GM12874 (cell line): ENCODE measurements around the gene TSHZ2.

ENCODE experiments used
- CTCF ChIP-seq: IDR thresholded peaks from 2 replicates; pipeline ENCODE4 v1.5.1; 2011; ENCODE audit warnings: low read depth, mild to moderate bottlenecking, control low read depth, low read length, moderate library complexity; ENCODE audit not compliant: insufficient read depth

TSHZ2 gene

GRCh38 chr20:53165452-53165851 lies 193.3 kb downstream of the TSHZ2 start:
- TF ChIP-seq CTCF, result no peak

GRCh38 chr20:53168491-53168890 lies 196.3 kb downstream of the TSHZ2 start:
- no peak for TF ChIP-seq CTCF

- no peak for TF ChIP-seq CTCF
Observed at GRCh38 chr20:53170196-53170595, 198.0 kb downstream of the TSHZ2 start.

- TF ChIP-seq CTCF, result no peak
Observed at GRCh38 chr20:53171065-53171464, 198.9 kb downstream of the TSHZ2 start.

GRCh38 chr20:53174454-53174853 lies 202.3 kb downstream of the TSHZ2 start:
- TF ChIP-seq CTCF, result no peak

GRCh38 chr20:53175135-53175780 lies 203.1 kb downstream of the TSHZ2 start:
- no peak for TF ChIP-seq CTCF

GRCh38 chr20:53176134-53176533 lies 204.0 kb downstream of the TSHZ2 start:
- TF ChIP-seq CTCF, result no peak
